Measurements from ENCODE around the gene GTF2H2C_2.
"Not testable (repeated sequence)": the region's sequence is repeated elsewhere in the genome, so short reads cannot be mapped to it uniquely, and the experiment has no call there.

Gene GTF2H2C_2

DNA sequence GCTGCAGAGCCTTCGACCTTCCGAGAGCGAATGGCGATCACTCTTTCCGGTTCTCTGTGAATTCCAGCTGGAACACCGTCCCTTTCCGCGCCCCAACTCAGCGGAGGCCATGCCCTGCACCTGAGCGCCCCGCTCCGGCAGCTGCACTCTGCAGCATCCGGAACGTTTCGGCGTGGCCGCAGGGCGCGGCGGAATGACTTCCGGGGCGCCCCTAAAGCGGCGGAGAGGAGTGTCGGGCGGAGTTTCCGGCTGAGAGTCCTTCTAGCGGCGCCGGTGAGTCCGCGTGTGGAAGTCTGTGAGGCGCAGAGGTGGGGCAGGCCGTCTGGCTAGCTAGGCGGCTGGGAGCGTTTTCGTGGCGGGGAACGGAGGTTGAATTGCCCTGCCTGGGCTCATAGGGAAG lies at the start of gene GTF2H2C_2:
TSS of gene GTF2H2C_2 (plus strand) at position 252 of the 400 bp plus-strand sequence.
- H3K4me3 ChIP-seq (ENCODE audit: low read depth, low read length); DNase-seq (ENCODE audit: low read depth): not testable (repeated sequence)

DNA sequence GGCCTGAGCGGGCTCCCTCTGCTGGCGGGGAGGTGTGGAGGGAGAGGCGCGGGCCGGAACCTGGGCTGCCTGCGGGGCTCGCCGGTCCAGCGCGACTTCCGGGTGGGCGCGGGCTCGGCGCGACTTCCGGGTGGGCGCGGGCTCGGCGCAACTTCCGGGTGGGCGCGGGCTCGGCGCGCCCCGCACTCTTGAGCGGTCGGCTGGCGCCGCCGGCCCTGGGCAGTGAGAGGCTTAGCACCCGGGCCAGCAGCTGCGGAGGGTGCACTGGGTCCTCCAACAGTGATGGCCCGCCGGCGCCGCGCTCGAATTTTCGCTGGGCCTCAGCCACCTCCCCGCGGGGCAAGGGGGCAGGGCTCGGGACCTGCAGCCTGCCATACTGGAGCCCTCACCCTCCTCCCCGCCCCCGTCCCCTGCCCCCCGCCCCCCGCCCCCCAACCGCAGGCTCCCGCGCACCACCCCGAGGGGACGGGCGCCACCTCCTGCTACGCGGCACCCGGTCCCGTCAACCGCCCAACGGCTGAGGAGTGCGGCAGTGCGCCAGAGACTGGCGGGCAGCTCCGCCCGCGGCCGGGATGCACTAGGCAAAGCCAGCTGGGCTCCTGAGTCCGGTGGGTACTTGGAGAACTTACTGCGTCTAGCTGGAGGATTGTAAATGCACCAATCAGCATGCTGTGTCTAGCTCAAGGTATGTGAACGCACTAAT lies 14.0 kb upstream of the GTF2H2C_2 start:
- DNase-seq (ENCODE audit: low read depth), result not testable (repeated sequence)
- H3K4me3 ChIP-seq (ENCODE audit: low read depth, low read length), result peak overlapping the region; percentile 35

DNA sequence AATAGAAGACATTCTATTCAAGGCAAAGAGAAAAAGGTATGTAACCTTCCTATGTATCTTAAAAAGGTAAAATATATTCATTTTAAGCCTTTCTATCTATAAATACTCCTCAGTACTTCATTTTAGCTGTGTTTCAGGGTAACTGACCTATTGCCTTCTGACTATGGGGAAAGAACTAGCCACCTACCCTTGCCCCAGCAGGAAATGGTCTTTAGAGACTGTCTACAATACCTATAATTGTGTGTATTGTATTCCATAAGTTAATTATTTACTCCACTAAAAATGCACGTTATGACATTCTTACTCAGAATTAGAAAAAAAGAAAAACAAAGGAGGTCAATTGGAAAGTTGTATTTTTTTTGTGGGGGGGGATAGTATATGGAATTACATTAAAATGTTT lies 6.2 kb downstream of the GTF2H2C_2 start:
- DNase-seq (ENCODE audit: low read depth); H3K4me3 ChIP-seq (ENCODE audit: low read depth, low read length): not testable (repeated sequence)

DNA sequence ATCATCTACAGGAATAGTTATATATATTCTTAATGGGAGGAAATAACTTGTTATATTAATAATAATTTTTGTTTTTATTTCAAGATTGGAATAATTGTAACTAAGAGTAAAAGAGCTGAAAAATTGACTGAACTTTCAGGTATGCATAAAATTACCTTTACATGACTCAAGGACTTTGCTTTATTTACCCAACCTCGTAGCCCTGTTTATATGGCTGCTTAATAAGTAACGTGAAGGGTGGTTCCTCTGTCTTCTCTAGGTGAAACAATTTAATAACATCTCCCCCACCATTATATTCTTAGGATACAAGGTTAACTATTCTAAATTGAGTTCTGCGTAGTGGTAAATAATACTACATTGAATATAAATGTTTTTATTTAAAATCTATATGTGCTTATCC lies 8.0 kb downstream of the GTF2H2C_2 start:
- not testable (repeated sequence) for H3K4me3 ChIP-seq (ENCODE audit: low read depth, low read length); DNase-seq (ENCODE audit: low read depth)

DNA sequence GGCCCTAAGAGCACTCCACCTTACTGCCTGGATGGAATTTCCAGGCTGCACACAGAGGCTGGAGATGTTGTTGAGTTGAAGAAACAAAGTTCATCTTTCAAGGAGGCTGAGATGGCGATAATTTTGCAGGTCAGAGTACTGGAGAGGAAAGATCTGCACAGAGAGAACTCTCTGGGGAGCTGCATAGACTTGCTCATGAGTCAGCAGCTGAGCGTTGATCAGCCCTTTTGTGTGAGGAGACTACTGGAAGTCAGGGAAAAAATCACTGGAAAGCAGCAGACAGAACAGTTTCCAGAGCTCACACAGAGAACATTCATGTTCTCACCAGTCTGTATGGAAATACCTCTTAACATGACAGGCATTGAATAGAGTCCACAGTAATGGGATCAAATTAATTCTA lies 23.4 kb downstream of the GTF2H2C_2 start:
- DNase-seq (ENCODE audit: low read depth), result not testable (repeated sequence)

DNA sequence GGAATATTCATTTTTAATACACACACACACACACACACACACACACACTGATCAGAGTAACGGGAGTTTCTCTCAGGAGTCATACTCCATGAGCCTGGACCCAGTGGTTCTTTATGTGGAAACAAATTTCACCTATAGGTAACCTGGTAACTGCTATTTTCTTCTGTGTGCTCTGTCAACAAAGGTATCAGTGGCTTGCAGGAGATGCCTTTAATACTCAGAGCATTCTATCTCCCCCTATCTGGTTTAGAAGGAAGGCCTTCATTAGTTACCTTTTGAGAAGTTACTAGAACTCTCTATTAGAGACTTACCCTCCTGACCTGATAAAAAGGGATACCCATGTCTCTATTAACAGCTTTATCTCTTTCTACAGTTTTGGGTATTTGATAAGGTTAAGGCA lies 34.4 kb downstream of the GTF2H2C_2 start:
- H3K4me3 ChIP-seq (ENCODE audit: low read depth, low read length); DNase-seq (ENCODE audit: low read depth): not testable (repeated sequence)

More for the DNA sequence above, 23.4 kb downstream of the GTF2H2C_2 start:
- H3K4me3 ChIP-seq (ENCODE audit: low read depth, low read length), result not testable (repeated sequence)

DNA sequence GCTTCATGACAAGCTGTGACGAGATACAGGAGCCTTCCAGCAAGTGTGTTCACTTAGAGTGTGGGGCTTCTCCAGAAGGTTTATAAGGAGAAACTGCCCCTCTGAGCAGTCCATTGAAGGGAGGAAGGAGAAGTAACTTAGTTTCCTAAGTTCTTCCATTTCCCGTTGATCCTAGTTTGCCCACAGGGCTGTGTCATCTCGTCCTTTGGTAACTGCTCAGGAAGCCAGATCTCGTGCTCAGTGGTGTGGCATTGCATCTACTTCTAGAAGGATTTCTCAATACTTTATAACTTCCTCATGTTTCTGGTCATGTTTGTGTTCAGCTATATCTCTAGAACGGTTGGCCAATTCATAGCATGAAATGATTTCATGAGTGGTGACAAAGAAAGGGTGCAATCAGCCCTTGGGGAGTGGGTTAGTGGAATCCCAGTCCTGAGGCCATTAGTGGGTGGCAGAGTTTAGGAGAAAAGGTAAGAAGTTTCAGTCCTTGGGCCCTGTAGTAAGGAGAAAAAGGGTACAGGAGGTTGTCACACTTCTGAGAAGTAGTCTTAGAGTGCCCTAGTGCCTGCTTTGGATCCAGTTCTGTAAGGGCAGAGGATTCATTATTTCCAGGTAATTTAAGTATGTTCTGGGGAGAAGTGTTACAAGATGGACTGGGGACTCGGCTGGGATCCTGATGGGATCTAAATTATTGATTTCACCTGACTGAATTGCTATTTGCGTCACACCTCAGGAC lies 36.2 kb downstream of the GTF2H2C_2 start:
- not testable (repeated sequence) for H3K4me3 ChIP-seq (ENCODE audit: low read depth, low read length); DNase-seq (ENCODE audit: low read depth)

DNA sequence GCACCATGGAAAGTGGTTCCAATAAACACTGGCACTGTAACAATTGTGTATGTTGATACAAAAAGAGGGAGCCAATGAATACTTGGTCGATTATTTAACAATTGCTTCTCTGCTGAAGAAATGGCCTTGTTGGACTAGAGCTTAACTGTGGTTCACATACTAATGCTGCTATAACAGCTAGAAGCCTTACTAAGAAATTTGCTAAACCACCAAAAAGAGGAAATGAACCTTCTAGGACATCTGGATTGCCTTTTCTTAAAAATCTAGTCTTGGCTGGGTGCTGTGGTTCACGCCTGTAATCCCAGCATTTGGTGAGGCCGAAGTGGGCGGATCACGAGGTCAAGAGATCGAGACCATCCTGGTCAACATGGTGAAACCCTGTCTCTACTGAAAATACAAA lies 41.9 kb downstream of the GTF2H2C_2 start:
- DNase-seq (ENCODE audit: low read depth); H3K4me3 ChIP-seq (ENCODE audit: low read depth, low read length): not testable (repeated sequence)

DNA sequence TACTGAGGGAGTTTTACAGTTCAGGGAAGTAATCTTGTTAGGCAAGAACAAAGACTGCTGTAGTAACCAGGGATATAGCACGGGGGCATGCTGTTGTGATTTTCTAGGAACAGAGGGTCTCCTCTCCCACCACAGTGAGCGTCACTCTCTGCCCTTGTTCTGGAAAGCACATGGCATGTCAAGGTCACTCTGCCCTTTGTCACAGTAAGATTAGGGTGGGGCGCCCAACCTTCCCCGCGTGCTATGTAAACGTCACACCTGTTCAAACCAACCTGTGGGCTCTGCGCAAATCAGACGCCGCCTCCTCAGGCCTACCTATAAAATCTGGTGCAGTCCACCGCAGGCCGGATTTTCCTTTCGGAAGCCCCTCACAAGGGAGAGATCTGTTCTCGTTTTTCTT lies 44.0 kb downstream of the GTF2H2C_2 start:
- H3K4me3 ChIP-seq (ENCODE audit: low read depth, low read length); DNase-seq (ENCODE audit: low read depth): not testable (repeated sequence)

DNA sequence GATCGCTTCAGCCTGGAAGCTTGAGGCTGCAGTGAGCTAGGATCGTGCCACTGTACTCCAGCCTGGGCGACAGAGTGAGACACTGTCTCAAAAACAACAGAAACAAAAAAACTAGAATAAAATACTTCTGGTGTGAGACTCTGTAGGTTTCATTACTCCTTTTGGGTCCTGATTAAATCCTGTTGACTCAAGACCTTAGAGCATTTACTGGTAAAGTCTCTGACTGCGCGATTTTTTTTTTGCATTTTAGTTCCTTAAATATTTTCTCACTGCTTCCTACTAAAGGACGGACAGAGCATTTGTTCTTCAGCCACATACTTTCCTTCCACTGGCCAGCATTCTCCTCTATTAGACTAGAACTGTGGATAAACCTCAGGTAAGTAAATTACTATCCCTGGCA lies 46.8 kb downstream of the GTF2H2C_2 start:
- H3K4me3 ChIP-seq (ENCODE audit: low read depth, low read length); DNase-seq (ENCODE audit: low read depth): not testable (repeated sequence)

DNA sequence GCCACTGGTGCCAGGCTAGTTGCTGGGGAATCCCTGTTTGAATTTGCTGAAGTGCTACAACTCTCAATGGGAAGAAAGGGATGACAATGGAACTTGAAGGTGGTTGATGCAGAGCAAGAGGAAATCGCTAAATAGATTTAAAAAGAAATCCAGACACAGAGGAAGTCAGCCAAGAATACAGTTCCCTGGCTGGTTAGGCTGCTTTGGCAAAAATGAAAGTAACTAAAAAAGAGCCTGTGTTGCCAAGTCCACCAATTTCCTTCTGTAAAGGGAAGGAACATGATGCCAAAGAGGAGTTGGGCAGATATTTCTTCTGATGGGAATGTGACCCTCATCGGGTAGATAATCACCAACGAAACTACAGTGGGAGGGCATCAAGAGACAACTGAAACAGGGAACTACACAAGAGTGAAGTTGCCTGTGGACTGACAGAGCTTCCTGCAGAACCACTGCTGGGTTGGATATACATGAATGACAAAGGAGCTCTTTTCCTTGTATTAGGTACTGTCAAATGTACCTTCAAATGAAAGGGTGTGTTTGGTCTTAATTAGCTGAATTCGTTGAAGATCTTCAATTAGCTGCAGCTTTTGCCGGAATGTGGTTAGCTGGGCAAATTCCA lies 49.0 kb downstream of the GTF2H2C_2 start:
- DNase-seq (ENCODE audit: low read depth); H3K4me3 ChIP-seq (ENCODE audit: low read depth, low read length): not testable (repeated sequence)

DNA sequence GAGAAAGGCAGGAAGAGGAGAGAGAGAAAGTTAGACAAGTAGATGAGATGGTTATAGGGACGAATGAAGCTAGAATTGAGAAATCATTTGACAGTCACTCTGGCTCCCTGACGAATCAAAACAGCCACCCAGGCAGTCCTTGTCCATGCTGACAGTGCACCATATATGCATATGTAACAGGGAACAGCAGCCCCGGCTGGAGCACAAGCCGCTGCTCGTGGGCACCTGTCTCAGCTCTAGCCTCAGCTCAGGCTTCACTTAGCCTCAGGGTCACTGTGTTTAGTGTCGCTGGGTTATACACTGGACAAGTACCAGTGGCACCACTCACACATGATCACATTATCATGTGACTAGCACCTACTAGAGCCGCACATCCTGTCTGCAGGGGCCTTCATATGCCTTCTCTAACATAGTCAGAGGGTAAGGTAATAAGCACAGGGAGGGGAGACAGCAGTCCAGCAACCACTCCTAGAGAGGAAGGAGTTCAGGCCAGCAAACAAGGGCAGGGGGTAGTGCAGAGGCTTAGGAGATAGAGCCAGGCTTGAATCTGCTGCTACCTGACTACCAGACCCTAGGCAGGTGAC lies 54.9 kb downstream of the GTF2H2C_2 start:
- not testable (repeated sequence) for DNase-seq (ENCODE audit: low read depth); H3K4me3 ChIP-seq (ENCODE audit: low read depth, low read length)
